22Rv1 (cell line): ENCODE results near the gene DISC1.

Experiments used
- CTCF ChIP-seq: fragments of 450-650 bp; IDR thresholded peaks from 2 replicates; pipeline ENCODE4 v1.5.1; 2017; ENCODE audit warnings: mild to moderate bottlenecking
- ZFX ChIP-seq: fragments of 450-650 bp; IDR thresholded peaks from 2 replicates; pipeline ENCODE4 v1.6.1; 2017; ENCODE audit warnings: antibody characterized with exemption, borderline replicate concordance

- TF ChIP-seq CTCF (no peak), ZFX (no peak)
Measured at GRCh38 chr1:231619257-231619634, 7.3 kb upstream of the DISC1 start.
